ENCODE data around the gene CUL4A.

CUL4A gene

DNA sequence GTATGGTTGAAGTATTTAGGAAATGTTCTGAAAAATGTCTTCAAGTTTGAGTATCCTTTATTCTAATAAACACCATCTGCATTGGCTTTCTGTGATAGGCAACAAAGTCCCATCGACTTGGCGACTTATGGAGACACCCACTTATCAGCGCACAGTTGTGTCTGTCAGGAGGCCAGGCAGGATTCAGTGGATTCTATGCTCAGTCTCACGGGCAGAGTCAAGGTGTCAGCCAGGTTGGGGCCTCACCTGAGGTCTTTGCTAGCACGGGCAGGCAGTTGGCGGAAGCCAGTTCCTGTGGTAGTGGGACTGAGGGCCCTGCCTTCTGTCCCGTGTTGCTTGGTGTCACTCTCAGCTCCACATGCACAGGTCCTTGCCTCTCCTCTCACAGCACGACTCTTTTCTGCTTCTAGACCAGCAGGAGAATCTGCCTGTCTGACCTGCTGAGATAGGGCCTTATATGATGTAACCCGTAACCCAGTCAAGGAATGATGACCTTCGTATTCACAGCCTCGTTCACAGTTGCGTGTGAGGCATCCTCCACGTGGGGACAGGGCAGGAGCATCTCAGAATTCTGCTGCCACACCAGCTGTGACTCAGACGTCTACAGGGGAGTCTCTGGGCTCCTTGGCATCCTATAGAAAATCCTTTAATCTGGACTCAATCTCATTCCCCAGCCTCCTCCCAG lies 10.0 kb downstream of the CUL4A start:
- no peak overlapping the region for H3K4me3 ChIP-seq (ENCODE audit: low read depth, low read length)
- TF ChIP-seq, protein P1, sequence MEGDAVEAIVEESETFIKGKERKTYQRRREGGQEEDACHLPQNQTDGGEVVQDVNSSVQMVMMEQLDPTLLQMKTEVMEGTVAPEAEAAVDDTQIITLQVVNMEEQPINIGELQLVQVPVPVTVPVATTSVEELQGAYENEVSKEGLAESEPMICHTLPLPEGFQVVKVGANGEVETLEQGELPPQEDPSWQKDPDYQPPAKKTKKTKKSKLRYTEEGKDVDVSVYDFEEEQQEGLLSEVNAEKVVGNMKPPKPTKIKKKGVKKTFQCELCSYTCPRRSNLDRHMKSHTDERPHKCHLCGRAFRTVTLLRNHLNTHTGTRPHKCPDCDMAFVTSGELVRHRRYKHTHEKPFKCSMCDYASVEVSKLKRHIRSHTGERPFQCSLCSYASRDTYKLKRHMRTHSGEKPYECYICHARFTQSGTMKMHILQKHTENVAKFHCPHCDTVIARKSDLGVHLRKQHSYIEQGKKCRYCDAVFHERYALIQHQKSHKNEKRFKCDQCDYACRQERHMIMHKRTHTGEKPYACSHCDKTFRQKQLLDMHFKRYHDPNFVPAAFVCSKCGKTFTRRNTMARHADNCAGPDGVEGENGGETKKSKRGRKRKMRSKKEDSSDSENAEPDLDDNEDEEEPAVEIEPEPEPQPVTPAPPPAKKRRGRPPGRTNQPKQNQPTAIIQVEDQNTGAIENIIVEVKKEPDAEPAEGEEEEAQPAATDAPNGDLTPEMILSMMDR (IDR thresholded peaks at IDR 0.05; ENCODE audit: borderline replicate concordance, insufficient read depth, low read depth, low read length), result no peak

DNA sequence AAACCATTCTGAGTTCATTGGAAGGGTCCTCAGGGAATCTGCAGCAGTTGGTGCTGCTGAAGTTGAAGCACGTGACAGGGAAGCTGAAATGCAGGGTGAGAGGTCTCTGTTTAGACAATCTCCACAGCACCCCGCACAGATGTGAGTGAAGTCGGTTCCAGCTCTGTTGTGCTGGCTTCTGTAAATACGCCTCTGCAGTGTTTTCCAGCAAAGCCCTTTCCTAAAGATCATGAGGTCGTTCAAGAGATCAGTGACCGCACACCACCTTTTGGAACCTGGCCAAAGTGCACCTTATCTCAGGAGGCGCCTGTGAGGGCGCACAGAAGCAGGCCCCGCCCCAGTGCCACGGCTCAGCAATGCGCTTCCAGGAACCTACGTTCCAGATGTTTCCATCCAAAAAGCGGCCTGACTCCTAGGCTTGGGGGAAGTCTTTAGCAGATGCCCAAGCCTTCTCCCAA lies 10.8 kb downstream of the CUL4A start:
- H3K4me3 ChIP-seq (ENCODE audit: low read depth, low read length), result no peak overlapping the region
- TF ChIP-seq, protein P1 (IDR thresholded peaks at IDR 0.05; ENCODE audit: borderline replicate concordance, insufficient read depth, low read depth, low read length), result no peak

DNA sequence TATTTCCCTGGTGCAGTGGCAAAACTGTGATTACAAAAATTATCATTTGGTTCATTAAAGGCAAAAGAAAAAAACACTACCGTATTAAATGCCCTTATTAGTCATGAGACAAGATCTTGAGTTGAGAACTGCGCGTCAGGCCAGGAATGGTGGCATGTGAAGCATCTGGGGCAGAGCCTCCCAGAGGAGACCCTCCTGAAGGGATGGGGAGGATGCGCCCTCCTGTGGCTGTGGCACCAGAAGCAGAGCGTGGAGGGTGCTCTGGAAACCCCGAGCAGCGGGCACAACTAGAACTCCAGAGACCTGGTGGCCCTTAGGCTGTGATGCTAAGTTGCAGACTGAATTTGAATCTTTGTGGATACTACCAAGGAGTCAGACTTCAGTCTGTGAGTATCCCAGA lies 11.5 kb downstream of the CUL4A start:
- H3K4me3 ChIP-seq (ENCODE audit: low read depth, low read length), result no peak overlapping the region
- TF ChIP-seq, protein P1 (IDR thresholded peaks at IDR 0.05; ENCODE audit: borderline replicate concordance, insufficient read depth, low read depth, low read length), result no peak

DNA sequence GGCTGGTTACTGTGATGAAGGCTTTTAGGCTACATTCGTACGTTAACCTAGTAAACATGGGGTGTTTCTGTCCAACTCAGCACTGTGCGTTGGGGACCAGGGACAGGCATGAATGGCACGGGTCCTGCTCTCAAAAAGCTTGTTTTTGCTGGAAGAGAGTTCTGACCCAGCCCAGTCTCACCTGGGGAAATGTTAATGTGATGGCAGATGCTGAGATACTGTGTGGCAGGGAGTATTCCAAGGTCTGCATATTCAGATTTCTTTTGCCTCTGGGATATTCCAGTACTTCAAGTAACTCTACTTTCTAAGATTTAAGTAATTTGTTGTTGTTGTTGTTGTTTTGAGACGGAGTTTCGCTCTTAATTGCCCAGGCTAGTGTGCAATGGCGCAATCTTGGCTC lies 13.7 kb downstream of the CUL4A start:
- TF ChIP-seq, protein P1 (IDR thresholded peaks at IDR 0.05; ENCODE audit: borderline replicate concordance, insufficient read depth, low read depth, low read length), result no peak

DNA sequence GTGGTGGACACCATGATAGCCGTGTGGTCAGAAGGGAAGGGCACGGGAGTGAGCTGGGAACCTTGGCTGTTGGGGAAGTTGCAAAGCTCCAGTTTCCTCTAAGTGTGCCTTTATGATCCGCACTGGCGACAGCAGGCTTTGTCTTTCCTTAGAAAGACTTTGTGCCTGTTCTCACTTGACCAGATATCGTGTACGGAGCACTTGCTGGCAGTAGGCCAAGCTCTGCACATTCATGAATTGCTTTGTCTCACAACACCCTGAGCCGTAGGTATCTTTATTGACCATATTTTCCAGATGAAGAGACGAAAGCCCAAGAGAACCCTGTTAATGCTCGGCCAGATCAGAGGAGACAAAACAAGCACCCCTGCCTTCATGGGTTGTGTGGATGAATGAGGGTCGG lies 15.1 kb downstream of the CUL4A start:
- TF ChIP-seq, protein P1 (IDR thresholded peaks at IDR 0.05; ENCODE audit: borderline replicate concordance, insufficient read depth, low read depth, low read length), result no peak
- no peak overlapping the region for H3K4me3 ChIP-seq (ENCODE audit: low read depth, low read length)

More for the DNA sequence above, 13.7 kb downstream of the CUL4A start:
- H3K4me3 ChIP-seq (ENCODE audit: low read depth, low read length), result no peak overlapping the region

DNA sequence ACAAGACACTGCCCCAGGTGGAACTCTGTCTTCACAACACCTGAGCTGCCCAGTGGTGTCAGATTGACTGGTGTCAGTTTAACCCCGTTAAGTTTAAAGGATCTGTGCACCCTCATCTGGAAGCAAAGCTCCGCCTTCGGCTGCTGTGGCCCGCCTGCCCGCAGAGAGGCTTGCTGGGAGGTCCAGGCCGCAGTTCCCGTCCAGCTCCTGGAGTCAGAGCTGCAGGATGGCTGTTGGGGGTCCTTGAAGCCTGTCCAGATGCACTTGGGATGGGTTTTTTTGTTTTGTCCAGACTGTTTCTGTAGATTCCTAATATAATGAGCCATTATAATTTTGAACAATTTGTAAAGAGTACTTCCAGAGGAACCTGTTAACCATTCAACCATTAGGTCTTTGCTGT lies 16.1 kb downstream of the CUL4A start:
- H3K4me3 ChIP-seq (ENCODE audit: low read depth, low read length), result no peak overlapping the region
- TF ChIP-seq, protein P1 (IDR thresholded peaks at IDR 0.05; ENCODE audit: borderline replicate concordance, insufficient read depth, low read depth, low read length), result no peak

DNA sequence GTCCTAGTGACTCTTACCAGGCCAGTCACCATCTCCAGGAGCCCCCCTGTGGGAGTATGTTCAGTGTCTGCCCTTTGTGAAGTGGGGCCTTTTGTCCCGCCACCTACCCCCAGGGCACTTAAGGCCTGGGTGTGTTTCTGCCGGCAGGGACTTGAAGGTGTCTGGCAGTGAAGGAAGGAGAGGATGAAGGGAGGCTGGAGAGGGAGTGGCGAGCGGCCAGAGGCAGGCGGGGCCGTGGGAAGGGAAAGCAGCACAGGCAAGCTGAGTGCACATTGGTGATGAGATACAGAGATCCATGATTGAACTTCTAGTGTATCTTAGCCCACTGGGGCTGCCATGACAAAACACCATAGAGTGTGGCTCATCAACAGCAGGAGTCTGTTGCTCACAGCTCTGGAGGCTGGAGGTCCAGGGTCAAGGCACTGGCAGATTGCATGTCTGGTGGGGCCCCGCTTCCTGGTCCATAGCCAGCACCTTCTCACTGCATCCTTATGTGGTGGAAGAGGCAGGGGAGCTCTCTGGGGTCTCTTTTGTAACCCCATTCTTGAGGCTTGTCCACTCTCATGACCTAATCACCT lies 17.5 kb downstream of the CUL4A start:
- TF ChIP-seq, protein P1 (IDR thresholded peaks at IDR 0.05; ENCODE audit: borderline replicate concordance, insufficient read depth, low read depth, low read length), result no peak
- no peak overlapping the region for H3K4me3 ChIP-seq (ENCODE audit: low read depth, low read length)

Measured in GM12875 (cell line).